Psoas muscle (tissue), 8 donors: ENCODE results near the gene C11orf98. TPM values are rescaled to one million over a fixed set of nuclear protein-coding genes. Genes with fewer than 3 reads are reported as not detected.

Source experiments
- ATAC-seq, 4 donors: fragments of 200-7000 bp; cut with Tn5 transposase; one replicate each; pipeline ENCODE4 v1.9.1; 2020; ENCODE audit warnings: moderate library complexity in 3 of 4, mild to moderate bottlenecking in 2 of 4
- DNase-seq, 2 donors: peaks; one replicate each; pipeline ENCODE4 v3.0.0-alpha.2; 2020
- H3K27ac ChIP-seq: fragments of 200-600 bp; one replicate; pipeline ENCODE4 v1.8.0; 2022
- H3K27me3 ChIP-seq, 3 donors: fragments of 200-600 bp in 1 of 3; one replicate each; pipeline versions ENCODE4 v1.6.1 to v1.8.0; 2013 to 2022; ENCODE audit warnings: low read length in 2 of 3, mild to moderate bottlenecking in 2 of 3, moderate library complexity in 1 of 3; ENCODE audit not compliant: insufficient read depth in 3 of 3
- H3K36me3 ChIP-seq, 2 donors: fragments of 200-600 bp in 1 of 2; one replicate each; pipeline versions ENCODE4 v1.6.1 to v1.8.0; 2013 to 2022; ENCODE audit warnings: low read depth in 1 of 2, mild to moderate bottlenecking in 1 of 2, moderate library complexity in 1 of 2; ENCODE audit not compliant: insufficient read depth in 1 of 2
- H3K4me1 ChIP-seq: fragments of 200-600 bp; one replicate; pipeline ENCODE4 v1.8.0; 2022
- H3K4me3 ChIP-seq: fragments of 200-600 bp; one replicate; pipeline ENCODE4 v1.8.0; 2022; ENCODE audit warnings: mild to moderate bottlenecking
- H3K9me3 ChIP-seq: fragments of 200-600 bp; one replicate; pipeline ENCODE4 v1.8.0; 2022
- WGBS, 3 donors: extraction: QIAGEN DNeasy Blood & Tissue Kit; methylation state at CpG; one replicate each; pipeline versions ENCODE4 v1.1.6 to v1.1.7; 2013; 5-methylcytosine and 5-hydroxymethylcytosine counted together
- intact Hi-C, 2 donors: fragments of 100-400 bp; cut with DNase I; formaldehyde crosslinking; loops; one replicate each; pipeline versions ENCODE4 v1.11.0 to v1.14.2; 2022
- polyA plus RNA-seq, 3 donors: library from polyadenylated mRNA; stranded (reverse); fragments of 200-250 nt; gene quantifications; one replicate each; pipeline ENCODE4 v1.2.3, GENCODE V29; 2013
- total RNA-seq, 4 donors: library from RNA; stranded (reverse); fragmentation: NEBNext Ultra II Directional in 2 of 4; extraction: Animal tissue kit (Norgen Biotek cat#: 25700) in 2 of 4; gene quantifications; one replicate each; pipeline versions ENCODE4 v1.2.1 to v1.2.4, GENCODE V29; 2021 to 2023
- TF ChIP-seq, protein P1 (sequence below): fragments of 200-600 bp; IDR thresholded peaks from one replicate; pipeline ENCODE4 v1.8.0; 2022; ENCODE audit warnings: antibody characterized with exemption
- donor health status: healthy with polysubstance abuse.
- donor health status: DM: no; HTN: no; CAD: no; lungs with moderate emphysema.
- donor health status: Bipolar disorder and iron deficiency.
- donor health status: healthy.
- donor health status: DM: yes; HTN: yes; CAD: no.
- donor health status: DM: no; HTN: no; CAD: no.
- donor health status: DM: no; HTN: no; CAD: no.
- donor health status: DM: yes; HTN: yes; CAD: no.

The C11orf98 gene
- total and polyA plus RNA-seq, 7 donors = 29.8 to 155 (median 50.9) TPM

DNA sequence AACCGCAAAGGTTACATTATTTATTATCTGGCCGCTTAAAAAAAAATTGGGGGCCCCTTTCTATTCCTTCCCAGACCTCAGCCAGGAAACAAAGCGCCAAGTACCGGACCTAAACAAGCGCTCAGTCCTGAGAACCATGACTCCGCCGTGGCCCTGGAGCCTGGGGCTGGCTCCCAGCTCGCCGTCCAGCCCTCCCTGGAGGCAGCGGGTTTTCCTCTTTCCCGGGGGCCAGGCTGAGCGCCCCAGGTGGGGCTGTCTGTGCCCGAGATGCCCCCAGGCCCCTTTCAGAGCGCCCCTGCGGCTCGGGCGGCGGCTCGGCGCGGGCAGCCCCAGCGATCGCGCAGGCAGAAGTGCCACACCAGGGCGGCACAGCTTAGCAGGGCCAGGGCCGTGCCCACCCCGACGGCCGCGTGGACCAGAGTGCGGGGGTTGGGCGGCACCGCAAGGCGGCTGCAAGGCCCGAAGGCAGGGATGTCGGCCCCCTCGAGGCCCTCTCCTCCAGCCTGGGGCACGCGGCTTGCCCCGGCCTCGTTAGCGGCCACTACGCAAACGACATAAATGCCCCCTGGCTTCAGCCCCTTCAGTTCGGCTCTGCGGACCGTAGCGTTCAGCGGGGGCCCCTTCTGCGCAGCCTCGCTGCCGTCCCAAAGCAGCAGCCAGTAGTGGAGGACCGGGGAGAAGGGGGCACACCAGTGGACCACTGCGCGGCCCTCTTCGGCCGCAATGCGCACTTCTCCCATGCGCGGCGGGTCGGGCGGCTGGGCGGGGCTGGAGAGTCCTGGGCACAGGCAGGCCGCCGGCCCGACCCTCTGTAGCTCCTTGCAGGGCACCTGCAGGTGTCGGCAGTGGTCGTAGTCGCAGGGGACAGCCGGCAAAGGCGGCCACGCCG is 22.7 kb upstream of the C11orf98 start:
- Histone ChIP-seq H3K27ac (no peak overlapping the region), H3K4me1 (no peaks in the 10 kb centered on the region), H3K4me3 (peak overlapping the region; percentile 43), H3K9me3 (no peaks in the 10 kb centered on the region), H3K27me3 (no peaks in the 10 kb centered on the region), H3K36me3 (peaks cover 0 to 31% of the 10 kb centered on the region in 2 donors)
- peak in 3 of 4 donors; percentile 12 to 26 (median 13) for ATAC-seq
- whole genome bisulfite sequencing, 3 donors = 48 to 61% (median 51%) methylated on average over 68 to 74 of the region's 74 CpGs
- TF ChIP-seq, protein P1, sequence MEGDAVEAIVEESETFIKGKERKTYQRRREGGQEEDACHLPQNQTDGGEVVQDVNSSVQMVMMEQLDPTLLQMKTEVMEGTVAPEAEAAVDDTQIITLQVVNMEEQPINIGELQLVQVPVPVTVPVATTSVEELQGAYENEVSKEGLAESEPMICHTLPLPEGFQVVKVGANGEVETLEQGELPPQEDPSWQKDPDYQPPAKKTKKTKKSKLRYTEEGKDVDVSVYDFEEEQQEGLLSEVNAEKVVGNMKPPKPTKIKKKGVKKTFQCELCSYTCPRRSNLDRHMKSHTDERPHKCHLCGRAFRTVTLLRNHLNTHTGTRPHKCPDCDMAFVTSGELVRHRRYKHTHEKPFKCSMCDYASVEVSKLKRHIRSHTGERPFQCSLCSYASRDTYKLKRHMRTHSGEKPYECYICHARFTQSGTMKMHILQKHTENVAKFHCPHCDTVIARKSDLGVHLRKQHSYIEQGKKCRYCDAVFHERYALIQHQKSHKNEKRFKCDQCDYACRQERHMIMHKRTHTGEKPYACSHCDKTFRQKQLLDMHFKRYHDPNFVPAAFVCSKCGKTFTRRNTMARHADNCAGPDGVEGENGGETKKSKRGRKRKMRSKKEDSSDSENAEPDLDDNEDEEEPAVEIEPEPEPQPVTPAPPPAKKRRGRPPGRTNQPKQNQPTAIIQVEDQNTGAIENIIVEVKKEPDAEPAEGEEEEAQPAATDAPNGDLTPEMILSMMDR = no peak
- DNase-seq = peak in 1 of 2 donors; percentile 27
- intact Hi-C loops = no loop called here

DNA sequence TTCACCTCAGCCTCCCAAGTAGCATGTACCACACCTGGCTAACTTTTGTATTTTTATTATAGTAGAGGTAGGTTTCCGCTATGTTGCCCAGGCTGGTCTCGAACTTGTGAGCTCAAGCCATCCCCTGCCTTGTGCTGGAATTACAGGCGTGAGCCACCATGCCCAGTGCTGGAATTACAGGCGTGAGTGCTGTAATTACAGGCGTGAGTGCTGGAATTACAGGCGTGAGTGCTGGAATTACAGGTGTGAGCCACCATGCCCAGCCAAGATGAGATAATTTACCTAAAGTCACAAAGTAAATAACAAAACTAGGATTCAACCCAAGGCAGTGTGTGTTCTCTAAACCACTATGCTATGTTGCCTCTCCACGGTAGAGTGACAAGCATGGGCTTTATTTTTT is 17.5 kb upstream of the C11orf98 start:
- intact Hi-C loops = no loop called here

DNA sequence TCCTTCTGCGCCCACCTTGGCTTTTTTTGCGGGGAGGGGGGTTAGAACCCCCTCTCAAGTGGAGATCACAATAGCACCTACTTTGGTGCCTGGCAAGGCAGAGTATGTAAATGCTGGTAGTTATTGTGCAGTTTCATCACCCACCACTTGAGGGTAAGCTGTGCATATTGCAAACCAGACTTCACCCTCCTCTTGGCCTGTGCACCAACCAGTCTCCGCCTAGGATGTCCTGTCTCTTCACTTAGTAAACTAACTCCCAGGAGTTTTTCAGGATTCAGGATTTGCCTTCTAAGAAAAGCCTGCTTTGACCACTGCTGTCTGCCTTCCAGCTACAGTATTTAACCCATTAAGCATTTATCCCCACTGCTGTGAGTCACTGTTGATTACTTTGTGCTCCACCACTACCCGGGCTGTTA is 15.8 kb upstream of the C11orf98 start:
- ATAC-seq (peak; percentile 63 to 74 (median 70)), DNase-seq (peak; percentile 51 to 71)
- Histone ChIP-seq H3K27ac (peak overlapping the region; percentile 91), H3K4me3 (no peak overlapping the region), H3K27me3 (no peaks in the 10 kb centered on the region), H3K36me3 (peaks cover 6 to 24% of the 10 kb centered on the region in 2 donors), H3K4me1 (peaks cover 32% of the 10 kb centered on the region), H3K9me3 (no peaks in the 10 kb centered on the region)
- intact Hi-C loops = loop anchor here in 1 of 2 donors (2.0 kb wide), 1 partner anchor 14 kb away; no protein-coding TSS in a partner anchor
- 43 to 49% (median 44%) methylated on average over 4 of the region's 4 CpGs for WGBS, 3 donors
- TF ChIP-seq, protein P1 = peak; percentile 54

More for the DNA sequence above, 17.5 kb upstream of the C11orf98 start:
- H3K27ac ChIP-seq = no peak overlapping the region
- peaks cover 20% of the 10 kb centered on the region for H3K4me1 ChIP-seq
- no peak for ATAC-seq
- no peak overlapping the region for H3K4me3 ChIP-seq
- WGBS, 3 donors = 88 to 92% (median 89%) methylated on average over 7 of the region's 7 CpGs
- TF ChIP-seq, protein P1 = no peak
- H3K9me3 ChIP-seq = no peaks in the 10 kb centered on the region
- no peak for DNase-seq
- H3K27me3 ChIP-seq = no peaks in the 10 kb centered on the region
- peaks cover 0 to 7% of the 10 kb centered on the region in 2 donors for H3K36me3 ChIP-seq

DNA sequence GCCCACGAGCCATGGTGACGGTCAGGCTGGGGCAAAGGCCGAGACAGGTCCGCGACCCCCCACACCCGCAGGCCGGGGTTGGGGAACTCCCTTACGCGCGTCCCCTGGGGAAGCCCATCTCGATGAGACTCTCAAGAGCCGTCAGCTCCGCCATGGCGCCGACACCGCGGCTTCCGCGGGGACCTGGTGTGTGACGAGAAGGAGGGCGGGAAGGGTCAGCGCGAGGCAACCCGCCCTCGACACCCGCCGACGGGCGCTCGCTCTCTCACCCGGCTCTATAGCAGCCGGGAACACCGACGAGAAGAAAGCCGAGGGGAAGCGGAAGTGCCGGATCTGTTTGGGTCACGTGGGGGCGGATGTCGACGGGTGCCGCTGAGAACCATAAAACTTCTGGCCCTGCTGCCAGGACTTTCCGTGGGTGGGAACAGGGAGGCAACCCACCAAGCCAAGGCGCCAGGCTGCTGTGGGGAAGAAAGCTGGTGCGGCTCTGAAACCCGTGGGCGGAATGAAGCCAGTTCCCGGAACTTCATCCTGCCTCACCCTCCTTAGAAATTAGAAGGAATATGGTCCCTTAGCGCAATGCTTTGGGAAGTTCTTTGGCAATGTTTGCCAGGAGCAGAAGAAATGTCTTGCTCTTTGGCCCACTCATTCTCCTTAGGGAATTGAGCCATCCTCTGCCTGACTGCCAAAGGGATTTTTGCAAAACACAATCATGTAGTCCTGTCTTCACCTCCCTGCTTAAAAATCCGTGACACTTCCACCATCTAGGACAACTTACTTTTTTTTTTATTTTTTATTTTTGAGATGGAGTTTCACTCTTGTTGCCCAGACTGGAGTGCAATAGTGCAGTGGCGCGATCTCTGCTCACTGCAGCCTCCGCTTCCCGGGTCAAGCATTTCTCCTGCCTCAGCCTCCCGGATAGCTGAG is 14.0 kb upstream of the C11orf98 start, which contains the start of gene UBXN1:
Gene UBXN1, minus strand, starts transcription at position 304 of the 927 bp plus-strand sequence. Its CDS starts 150 bp downstream, at position 154.
- ATAC-seq = peak; percentile 88 to 93 (median 90)
- peak; percentile 94 to 96 for DNase-seq
- H3K27ac ChIP-seq = peak within 1 kb of the TSS; percentile 91
- intact Hi-C loops = no loop called here
- 1 to 3% (median 2%) methylated on average over 55 of the region's 55 CpGs for WGBS, 3 donors
- H3K36me3 ChIP-seq = peaks cover 6 to 42% of the 10 kb centered on the region in 2 donors
- H3K9me3 ChIP-seq = no peaks in the 10 kb centered on the region
- TF ChIP-seq, protein P1 = no peak
- H3K27me3 ChIP-seq = no peaks in the 10 kb centered on the region
- H3K4me1 ChIP-seq = peaks cover 32% of the 10 kb centered on the region
- peak within 1 kb of the TSS; percentile 87 for H3K4me3 ChIP-seq
